Ovary (tissue), 9 donors: ENCODE measurements around the gene CCDC47. TPM values are rescaled to one million over a fixed set of nuclear protein-coding genes. Genes with fewer than 3 reads are reported as not detected.

Experiments used
- DNase-seq, 5 donors: peaks; one replicate each; pipeline ENCODE4 v3.0.0-alpha.2; 2019 to 2020
- H3K27ac ChIP-seq, 2 donors: fragments of 200-600 bp; one replicate each; pipeline versions ENCODE4 v1.5.1 to v1.8.0; 2019 to 2022
- H3K27me3 ChIP-seq: fragments of 200-600 bp; one replicate; pipeline ENCODE4 v1.8.0; 2022
- H3K36me3 ChIP-seq: fragments of 200-600 bp; sonication (generic); one replicate; pipeline ENCODE4 v1.5.1; 2019
- H3K4me1 ChIP-seq: one replicate; pipeline ENCODE4 v1.8.1; 2013; ENCODE audit warnings: mild to moderate bottlenecking, moderate library complexity; ENCODE audit not compliant: insufficient read depth
- H3K4me3 ChIP-seq: fragments of 200-600 bp; sonication (generic); one replicate; pipeline ENCODE4 v1.5.1; 2017
- H3K9me3 ChIP-seq, 2 donors: fragments of 200-600 bp in 1 of 2; sonication (generic) in 1 of 2; one replicate each; pipeline versions ENCODE4 v1.5.1 to v1.8.1; 2013 to 2019; ENCODE audit warnings: mild to moderate bottlenecking in 1 of 2, moderate library complexity in 1 of 2
- EP300 ChIP-seq: sonication (generic); formaldehyde crosslinking; IDR thresholded peaks from one replicate; pipeline ENCODE4 v1.6.1; 2017; ENCODE audit warnings: antibody characterized with exemption
- POLR2A ChIP-seq: fragments of 450-650 bp; IDR thresholded peaks from one replicate; pipeline ENCODE4 v1.6.1; 2017; ENCODE audit warnings: antibody characterized with exemption, mild to moderate bottlenecking, moderate library complexity
- whole genome bisulfite sequencing, 3 donors: extraction: QIAGEN DNeasy Blood & Tissue Kit in 1 of 3; methylation state at CpG; one replicate each; pipeline versions ENCODE4 v1.1.5 to v1.1.7; 2013 to 2017; 5-methylcytosine and 5-hydroxymethylcytosine counted together
- intact Hi-C, 4 donors: fragments of 100-400 bp; cut with DNase I; formaldehyde crosslinking; loops; one replicate each; pipeline versions ENCODE4 v1.11.0 to v1.15.1; 2022 to 2023
- polyA plus RNA-seq, 2 donors: library from polyadenylated mRNA; stranded (reverse); fragments of 200-250 nt in 1 of 2; fragments of 350-450 nt in 1 of 2; fragmentation: Illumina TruSeq in 1 of 2; extraction: RNeasy Lipid Tissue Mini Kit (QIAGEN cat#74804) in 1 of 2; gene quantifications; one replicate each; pipeline ENCODE4 v1.2.3, GENCODE V29; 2013 to 2014
- total RNA-seq, 7 donors: library from RNA; depleted of rRNA in 2 of 7; stranded (reverse); fragments of >200 nt in 2 of 7; fragmentation: NEBNext Ultra II Directional in 3 of 7; extraction: Animal tissue kit (Norgen Biotek cat#: 25700) in 3 of 7; gene quantifications; one replicate each; pipeline versions ENCODE4 v1.1.0 to v1.2.4, GENCODE V29; 2016 to 2023
- TF ChIP-seq, protein P1 (sequence below), 3 donors: fragments of 450-650 bp in 2 of 3; fragments of 200-600 bp in 1 of 3; IDR thresholded peaks; one replicate each; pipeline versions ENCODE4 v1.5.1 to v1.8.0; 2016 to 2022; ENCODE audit warnings: antibody characterized with exemption in 3 of 3, mild to moderate bottlenecking in 1 of 3
- donor health status: DM: no; HTN: no; CAD: no; lungs with moderate emphysema.
- donor health status: DM: no; HTN: no; CAD: no.
- donor health status: Bipolar disorder and iron deficiency.
- donor health status: DM: yes; HTN: yes; CAD: no.
- donor health status: DM: no; HTN: no; CAD: no.
- donor health status: DM: yes; HTN: yes; CAD: no.

CCDC47 gene
- total and polyA plus RNA-seq, 9 donors = 31.1 to 83.6 (median 63.2) TPM

DNA sequence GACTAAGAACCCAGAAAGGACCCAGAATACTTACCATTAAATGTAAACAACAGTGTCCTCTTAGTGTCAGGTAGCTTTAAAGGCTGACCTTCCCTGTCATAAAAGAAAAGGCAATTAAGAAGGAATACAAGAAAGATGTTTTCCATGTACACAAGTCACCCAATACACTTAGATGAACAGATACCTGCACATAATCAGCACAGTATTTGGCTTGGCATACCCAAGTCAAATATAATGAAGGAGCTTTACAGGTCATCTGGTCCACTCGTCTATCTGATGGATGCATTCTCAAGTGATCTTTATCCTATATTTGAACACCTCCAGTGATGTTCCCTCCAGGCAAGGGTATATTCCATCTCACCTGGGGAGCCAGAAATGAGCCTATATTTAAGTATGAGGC is 20.7 kb downstream of the CCDC47 start:
- Histone ChIP-seq H3K27ac (no peak overlapping the region), H3K4me3 (no peak overlapping the region), H3K4me1 (no peaks in the 10 kb centered on the region), H3K27me3 (no peaks in the 10 kb centered on the region), H3K36me3 (no peaks in the 10 kb centered on the region), H3K9me3 (no peaks in the 10 kb centered on the region)
- TF ChIP-seq EP300 (no peak), POLR2A (no peak)
- TF ChIP-seq, protein P1, sequence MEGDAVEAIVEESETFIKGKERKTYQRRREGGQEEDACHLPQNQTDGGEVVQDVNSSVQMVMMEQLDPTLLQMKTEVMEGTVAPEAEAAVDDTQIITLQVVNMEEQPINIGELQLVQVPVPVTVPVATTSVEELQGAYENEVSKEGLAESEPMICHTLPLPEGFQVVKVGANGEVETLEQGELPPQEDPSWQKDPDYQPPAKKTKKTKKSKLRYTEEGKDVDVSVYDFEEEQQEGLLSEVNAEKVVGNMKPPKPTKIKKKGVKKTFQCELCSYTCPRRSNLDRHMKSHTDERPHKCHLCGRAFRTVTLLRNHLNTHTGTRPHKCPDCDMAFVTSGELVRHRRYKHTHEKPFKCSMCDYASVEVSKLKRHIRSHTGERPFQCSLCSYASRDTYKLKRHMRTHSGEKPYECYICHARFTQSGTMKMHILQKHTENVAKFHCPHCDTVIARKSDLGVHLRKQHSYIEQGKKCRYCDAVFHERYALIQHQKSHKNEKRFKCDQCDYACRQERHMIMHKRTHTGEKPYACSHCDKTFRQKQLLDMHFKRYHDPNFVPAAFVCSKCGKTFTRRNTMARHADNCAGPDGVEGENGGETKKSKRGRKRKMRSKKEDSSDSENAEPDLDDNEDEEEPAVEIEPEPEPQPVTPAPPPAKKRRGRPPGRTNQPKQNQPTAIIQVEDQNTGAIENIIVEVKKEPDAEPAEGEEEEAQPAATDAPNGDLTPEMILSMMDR (IDR thresholded peaks at IDR 0.05) = no peak
- intact Hi-C loops = no loop called here
- 89 to 94% (median 93%) methylated on average over 1 of the region's 1 CpG for WGBS, 3 donors
- DNase-seq = no peak

DNA sequence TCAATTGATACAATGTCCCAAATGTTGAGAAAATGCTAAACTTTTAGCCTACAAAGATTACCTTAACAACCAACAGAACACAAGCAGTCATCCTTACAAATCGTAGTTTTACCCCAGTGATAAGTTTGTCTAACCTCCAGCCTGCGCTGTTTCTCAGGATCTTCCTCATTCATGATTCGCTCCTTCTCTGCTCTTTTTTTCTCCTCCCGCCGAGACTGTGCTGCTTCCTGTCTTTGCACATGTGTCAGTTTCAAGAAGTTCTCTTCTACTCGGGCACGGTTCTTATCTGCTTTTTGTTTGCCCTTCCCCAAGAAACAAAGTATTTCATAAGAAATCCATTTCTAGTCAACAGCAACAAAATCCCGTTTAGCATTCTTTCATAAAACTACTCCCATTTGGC is 21.6 kb downstream of the CCDC47 start:
- Histone ChIP-seq H3K4me1 (no peaks in the 10 kb centered on the region), H3K36me3 (no peaks in the 10 kb centered on the region), H3K9me3 (no peaks in the 10 kb centered on the region), H3K4me3 (no peak overlapping the region), H3K27me3 (no peaks in the 10 kb centered on the region), H3K27ac (no peak overlapping the region)
- no peak for TF ChIP-seq POLR2A
- TF ChIP-seq, protein P1 (IDR thresholded peaks at IDR 0.05) = no peak
- TF ChIP-seq EP300 = no peak
- DNase-seq = no peak
- WGBS, 3 donors = 29 to 58% (median 43%) methylated on average over 8 of the region's 8 CpGs
- intact Hi-C loops = no loop called here

DNA sequence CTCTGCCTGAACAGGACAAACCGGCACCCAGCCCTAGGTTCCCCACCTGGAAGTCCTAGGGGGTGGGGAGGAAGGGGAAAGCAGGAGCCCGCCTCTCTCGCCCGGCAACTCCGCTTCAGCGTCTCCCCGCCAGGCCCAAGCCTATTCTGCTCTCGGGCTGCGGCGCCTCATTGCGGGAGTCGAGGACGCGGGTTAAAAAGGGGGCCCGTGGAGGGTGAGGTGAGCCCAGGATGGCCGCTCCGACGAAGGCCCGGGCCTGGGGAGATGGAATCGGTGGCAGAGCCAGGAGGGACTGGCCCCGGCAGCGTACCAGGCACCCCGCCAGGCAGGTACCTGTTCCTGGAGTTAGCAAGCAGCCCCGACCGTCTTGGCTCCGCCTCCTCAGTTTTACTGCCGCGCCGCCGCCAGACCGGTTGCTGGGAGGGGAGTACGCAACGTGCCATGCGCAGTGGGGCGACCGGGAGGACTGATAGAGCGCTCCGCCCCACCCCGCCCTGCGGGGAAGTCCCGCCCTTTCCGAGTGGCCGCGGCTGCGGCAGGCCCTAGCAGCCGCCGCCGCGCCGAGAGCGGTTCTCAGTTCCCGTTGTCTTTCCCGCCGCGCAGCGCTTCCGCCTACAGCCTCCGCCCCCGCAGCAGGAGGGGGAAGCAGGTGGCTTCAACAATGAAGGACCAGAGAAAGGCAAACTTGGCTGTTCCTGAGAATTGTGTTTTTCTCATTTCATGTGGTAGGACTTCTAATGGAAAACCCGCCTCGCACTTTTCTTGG is 31.8 kb downstream of the CCDC47 start, which contains the start of gene STRADA:
STRADA (minus strand) TSS at position 392 of the 766 bp plus-strand sequence. CDS start 13,430 bp downstream, outside the sequence.
- Histone ChIP-seq H3K4me3 (peak within 1 kb of the TSS; percentile 69), H3K27me3 (no peaks in the 10 kb centered on the region), H3K36me3 (no peaks in the 10 kb centered on the region), H3K4me1 (peaks cover 3% of the 10 kb centered on the region), H3K9me3 (no peaks in the 10 kb centered on the region), H3K27ac (peak within 1 kb of the TSS; percentile 37 to 78)
- intact Hi-C loops = no loop called here
- peak; percentile 97 to 98 (median 97) for DNase-seq
- TF ChIP-seq, protein P1 (IDR thresholded peaks at IDR 0.05) = no peak
- TF ChIP-seq POLR2A = peak; percentile 74
- TF ChIP-seq EP300 = no peak
- WGBS, 3 donors = 0 to 1% (median 0%) methylated on average over 53 to 61 of the region's 61 CpGs

DNA sequence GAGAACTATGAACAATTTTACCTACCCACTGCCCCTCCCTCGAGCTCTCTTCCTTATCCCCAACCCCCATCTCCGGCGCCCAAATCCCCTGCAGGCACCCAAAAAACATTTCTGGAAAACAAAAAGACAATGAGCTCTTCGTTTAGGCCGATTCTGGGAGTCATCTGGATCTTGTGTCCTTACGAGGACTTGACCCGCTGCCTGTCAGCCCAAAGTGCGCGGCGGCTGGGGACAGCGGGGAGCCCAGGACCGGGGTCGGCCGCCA is 32.3 kb downstream of the CCDC47 start:
- DNase-seq = no peak
- H3K4me3 ChIP-seq = peak overlapping the region; percentile 69
- no peaks in the 10 kb centered on the region for H3K36me3 ChIP-seq
- H3K27ac ChIP-seq = peak overlapping the region; percentile 37 to 78
- no peaks in the 10 kb centered on the region for H3K9me3 ChIP-seq
- intact Hi-C loops = no loop called here
- TF ChIP-seq POLR2A (no peak), EP300 (no peak)
- TF ChIP-seq, protein P1 (IDR thresholded peaks at IDR 0.05) = no peak
- H3K27me3 ChIP-seq = no peaks in the 10 kb centered on the region
- WGBS, 3 donors = 0% methylated on average over 14 of the region's 14 CpGs
- H3K4me1 ChIP-seq = peaks cover 3% of the 10 kb centered on the region
